ENCODE data around the gene ELL2. TPM values are rescaled to one million over a fixed set of nuclear protein-coding genes. Genes with fewer than 3 reads are reported as not detected.

The ELL2 gene
- total and polyA plus RNA-seq, 9 of the 15 experiments (the other 6 are each of a cell fraction or from before 2014, with no cell fraction given): 4.3 to 18.3 (median 14.5) TPM

DNA sequence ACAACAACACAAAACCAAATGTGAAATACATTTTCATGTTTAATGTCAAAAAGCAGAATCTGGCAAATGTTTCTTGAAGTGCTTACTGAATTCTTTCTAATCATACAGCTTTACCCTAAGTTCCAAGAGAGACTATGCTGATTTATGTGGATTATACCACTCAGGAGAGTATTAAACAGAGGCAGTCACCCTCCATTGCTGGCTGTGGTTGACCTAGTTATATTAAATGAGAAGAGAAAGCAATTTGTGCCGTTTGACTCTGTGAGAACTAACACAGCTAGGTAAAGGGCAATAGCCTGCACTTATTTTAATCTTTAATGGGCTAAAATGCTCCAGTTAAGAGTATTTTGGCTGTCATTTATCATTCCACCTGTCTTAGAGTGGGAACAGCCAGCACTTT, 62.6 kb downstream of the ELL2 start:
- ChIA-PET POLR2A (interaction anchor here (0.6 kb wide), 1 partner anchor 34 kb away, joined by 3 read pairs; no protein-coding TSS in a partner anchor), CTCF (ENCODE audit: low intra/inter-chr PET ratio) (no interaction called here)
- Histone ChIP-seq H3K9me3 (replicated peaks; ENCODE audit: control insufficient read depth, insufficient read depth, low read depth, low read length) (no peaks in the 10 kb centered on the region), H3K4me2 (ENCODE audit: insufficient read depth, low read length) (no peak overlapping the region), H3K9me1 (ENCODE audit: control insufficient read depth, insufficient read depth, low read length) (no peaks in the 10 kb centered on the region), H3K4me3 (no peak overlapping the region), H3K4me1 (replicated peaks in 1 of 2; ENCODE audit: control insufficient read depth in 2 of 2, insufficient read depth in 2 of 2, low read length in 2 of 2) (no peaks in the 10 kb centered on the region; a peak in 1 of 5 replicates), H3K36me3 (ENCODE audit: control insufficient read depth, insufficient read depth, low read length) (peaks cover 23% of the 10 kb centered on the region), H3K27ac (ENCODE audit: extremely low read depth, low read depth, low read length) (no peak overlapping the region), H4K20me1 (replicated peaks; ENCODE audit: control insufficient read depth, insufficient read depth, low read length) (no peaks in the 10 kb centered on the region), H3K79me2 (ENCODE audit: control insufficient read depth, insufficient read depth, low read length) (no peaks in the 10 kb centered on the region), H3K27me3 (ENCODE audit: control insufficient read depth in 2 of 2, insufficient read depth in 2 of 2, low read length in 2 of 2) (no peaks in the 10 kb centered on the region), H2AFZ (ENCODE audit: low read depth, low read length) (no peak overlapping the region), H3K9ac (ENCODE audit: insufficient read depth in 1 of 2, low read depth in 2 of 2, low read length in 2 of 2) (no peak overlapping the region)
- FAIRE-seq: peak; percentile 44
- no peak for DNase-seq (ENCODE audit: extremely low read depth in 1 of 4, low spot score in 3 of 4)
- BruUV-seq (replicated peaks): no TSS peak
- WGBS (ENCODE audit: insufficient coverage, low coverage, missing lambda C conversion rate): 46% methylated on average over 1 of the region's 1 CpG
- intact Hi-C loops (cut with micrococcal nuclease) (no loop called here), in situ Hi-C loops (cut with MboI) (no loop called here)
- ATAC-seq: no peak
- no peak for TF ChIP-seq NR2F6 (CRISPR knock-in tag; IDR thresholded peaks at IDR 0.05)
- TF ChIP-seq KDM4B (IDR thresholded peaks at IDR 0.05; ENCODE audit: borderline replicate concordance in 2 of 2, low read depth in 1 of 2): no peak
- no peak for TF ChIP-seq KLF13 (tag; IDR thresholded peaks at IDR 0.05; ENCODE audit: borderline replicate concordance, low read depth)
- no peak for TF ChIP-seq ZNF395 (CRISPR knock-in tag; IDR thresholded peaks at IDR 0.05)
- TF ChIP-seq L3MBTL2 (IDR thresholded peaks at IDR 0.05): no peak
- TF ChIP-seq FOXO4 (CRISPR knock-in tag; IDR thresholded peaks at IDR 0.05): no peak
- TF ChIP-seq SIX5 (IDR thresholded peaks at IDR 0.05; ENCODE audit: borderline replicate concordance in 1 of 2, insufficient read depth in 1 of 2, low read depth in 1 of 2, low read length in 2 of 2): no peak
- TF ChIP-seq, protein P1, sequence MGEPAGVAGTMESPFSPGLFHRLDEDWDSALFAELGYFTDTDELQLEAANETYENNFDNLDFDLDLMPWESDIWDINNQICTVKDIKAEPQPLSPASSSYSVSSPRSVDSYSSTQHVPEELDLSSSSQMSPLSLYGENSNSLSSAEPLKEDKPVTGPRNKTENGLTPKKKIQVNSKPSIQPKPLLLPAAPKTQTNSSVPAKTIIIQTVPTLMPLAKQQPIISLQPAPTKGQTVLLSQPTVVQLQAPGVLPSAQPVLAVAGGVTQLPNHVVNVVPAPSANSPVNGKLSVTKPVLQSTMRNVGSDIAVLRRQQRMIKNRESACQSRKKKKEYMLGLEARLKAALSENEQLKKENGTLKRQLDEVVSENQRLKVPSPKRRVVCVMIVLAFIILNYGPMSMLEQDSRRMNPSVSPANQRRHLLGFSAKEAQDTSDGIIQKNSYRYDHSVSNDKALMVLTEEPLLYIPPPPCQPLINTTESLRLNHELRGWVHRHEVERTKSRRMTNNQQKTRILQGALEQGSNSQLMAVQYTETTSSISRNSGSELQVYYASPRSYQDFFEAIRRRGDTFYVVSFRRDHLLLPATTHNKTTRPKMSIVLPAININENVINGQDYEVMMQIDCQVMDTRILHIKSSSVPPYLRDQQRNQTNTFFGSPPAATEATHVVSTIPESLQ (CRISPR knock-in tag; IDR thresholded peaks at IDR 0.05): no peak
- TF ChIP-seq TARDBP (IDR thresholded peaks at IDR 0.05): no peak
- TF ChIP-seq, protein P2, sequence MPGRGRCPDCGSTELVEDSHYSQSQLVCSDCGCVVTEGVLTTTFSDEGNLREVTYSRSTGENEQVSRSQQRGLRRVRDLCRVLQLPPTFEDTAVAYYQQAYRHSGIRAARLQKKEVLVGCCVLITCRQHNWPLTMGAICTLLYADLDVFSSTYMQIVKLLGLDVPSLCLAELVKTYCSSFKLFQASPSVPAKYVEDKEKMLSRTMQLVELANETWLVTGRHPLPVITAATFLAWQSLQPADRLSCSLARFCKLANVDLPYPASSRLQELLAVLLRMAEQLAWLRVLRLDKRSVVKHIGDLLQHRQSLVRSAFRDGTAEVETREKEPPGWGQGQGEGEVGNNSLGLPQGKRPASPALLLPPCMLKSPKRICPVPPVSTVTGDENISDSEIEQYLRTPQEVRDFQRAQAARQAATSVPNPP (IDR thresholded peaks at IDR 0.05; ENCODE audit: borderline replicate concordance, insufficient read depth, insufficient read length): no peak
- no peak for TF ChIP-seq CREBBP (IDR thresholded peaks at IDR 0.05; ENCODE audit: low read depth, low read length)

Measured in K562 (cell line).